NCI-H748 treated with DMSO at 0.1 percent for 48 hours (cell line): ENCODE data around the gene SPR.

Experiments
- DNase-seq: peaks from one replicate; lab custom pipeline; 2025; lab: John Stamatoyannopoulos, UW

SPR gene

DNA sequence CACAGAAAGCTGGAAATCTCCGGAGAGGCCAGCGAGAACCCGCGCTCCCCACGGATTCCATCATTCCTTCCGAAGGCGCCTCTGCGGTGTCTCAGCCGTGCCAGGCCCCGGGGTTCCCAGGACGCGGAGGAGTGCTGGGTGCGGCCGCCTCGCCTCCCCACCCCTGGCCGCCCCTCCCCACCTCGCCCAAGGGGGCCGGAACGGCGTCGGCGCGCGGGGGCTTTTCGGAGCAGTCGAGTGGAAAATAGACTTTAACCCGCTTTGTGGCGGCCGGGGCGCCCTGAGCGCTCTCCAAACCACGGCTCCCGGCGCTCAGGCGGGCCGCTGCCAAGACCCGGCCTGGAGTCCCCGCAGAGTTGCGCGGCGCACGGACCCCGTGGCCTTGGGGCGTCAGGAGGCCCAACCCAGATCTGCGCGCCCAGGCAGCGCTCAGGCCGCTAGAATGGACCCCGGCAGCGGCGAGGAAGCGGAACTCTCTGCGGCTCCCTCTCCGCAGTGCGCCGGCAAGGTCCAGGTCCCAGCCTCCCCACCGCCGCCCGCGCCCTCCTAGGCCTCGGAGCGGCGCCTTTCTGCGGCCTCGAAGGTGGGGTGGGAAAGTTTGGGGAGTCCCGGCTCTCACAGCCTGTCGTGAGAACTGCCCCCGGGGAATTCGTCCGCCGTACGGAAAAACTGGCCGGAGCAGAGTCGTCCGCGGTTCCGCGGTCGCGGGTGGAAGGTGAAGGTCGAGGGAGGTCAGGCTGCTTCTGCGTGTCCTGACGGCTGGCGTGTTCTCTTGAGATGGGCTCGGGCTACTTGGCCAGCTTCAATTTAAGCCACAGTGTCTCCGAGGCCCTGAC lies 28.9 kb downstream of the SPR start:
- DNase-seq = no peak

DNA sequence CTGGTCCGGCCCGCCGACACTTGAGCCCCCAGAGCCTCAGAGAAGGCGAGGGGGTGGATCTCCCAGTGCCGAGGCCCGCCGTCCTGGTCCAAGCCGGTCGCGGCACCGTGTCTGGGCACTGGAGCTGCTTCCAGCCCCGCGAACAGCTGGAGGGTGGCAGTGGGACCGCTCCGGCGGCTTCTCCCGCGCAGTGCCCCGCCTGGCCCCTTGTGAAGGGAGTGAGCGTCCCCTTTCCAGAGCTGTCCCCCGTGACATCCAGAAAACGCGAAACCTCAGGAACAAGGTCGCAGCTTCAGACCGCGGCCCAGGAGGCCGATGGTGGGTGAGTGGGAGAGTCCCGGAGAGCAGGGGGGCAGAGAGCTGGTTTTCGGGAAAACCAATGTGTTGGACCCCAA lies 29.5 kb downstream of the SPR start:
- no peak for DNase-seq

DNA sequence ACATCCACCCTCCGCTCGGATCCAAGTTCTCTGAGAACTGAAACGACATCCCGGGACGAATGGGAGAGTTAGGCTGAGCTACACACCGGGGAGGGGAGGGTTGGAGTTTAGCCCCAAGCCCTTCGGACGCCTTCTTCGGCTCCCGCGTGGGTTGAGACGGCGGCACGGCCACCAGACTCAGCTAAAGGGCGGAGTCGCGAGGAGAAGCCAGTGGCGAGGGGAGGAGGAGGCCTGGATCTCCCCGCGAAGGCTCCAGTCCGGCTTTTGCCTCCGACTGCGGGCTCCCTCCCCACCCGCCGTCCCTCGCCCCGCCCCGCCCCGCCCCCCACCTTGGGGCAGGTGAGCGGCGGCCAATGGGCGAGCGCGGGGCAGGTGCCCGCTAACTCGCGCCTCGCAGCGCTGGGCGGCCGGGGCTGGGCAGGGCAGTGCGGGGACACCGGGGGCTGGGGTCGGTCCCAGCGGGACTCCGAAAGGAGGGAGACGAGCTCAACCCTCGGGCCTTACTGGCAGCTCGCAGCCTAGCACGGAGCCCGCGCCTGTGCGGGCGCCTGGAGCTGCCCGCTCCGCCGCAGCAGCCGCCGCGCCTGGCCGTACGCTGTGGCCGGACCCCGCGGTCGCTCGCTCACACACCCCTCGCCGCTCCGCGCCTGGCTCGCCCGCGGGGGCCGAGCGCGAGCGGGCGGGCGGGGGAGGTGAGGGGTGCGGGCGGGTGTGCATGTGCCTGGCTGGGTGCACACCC lies 30.1 kb downstream of the SPR start, which contains the start of gene EMX1:
EMX1 (plus strand) TSS at position 382 of the 739 bp plus-strand sequence; CDS start at position 716, 334 bp downstream.
- no peak for DNase-seq

DNA sequence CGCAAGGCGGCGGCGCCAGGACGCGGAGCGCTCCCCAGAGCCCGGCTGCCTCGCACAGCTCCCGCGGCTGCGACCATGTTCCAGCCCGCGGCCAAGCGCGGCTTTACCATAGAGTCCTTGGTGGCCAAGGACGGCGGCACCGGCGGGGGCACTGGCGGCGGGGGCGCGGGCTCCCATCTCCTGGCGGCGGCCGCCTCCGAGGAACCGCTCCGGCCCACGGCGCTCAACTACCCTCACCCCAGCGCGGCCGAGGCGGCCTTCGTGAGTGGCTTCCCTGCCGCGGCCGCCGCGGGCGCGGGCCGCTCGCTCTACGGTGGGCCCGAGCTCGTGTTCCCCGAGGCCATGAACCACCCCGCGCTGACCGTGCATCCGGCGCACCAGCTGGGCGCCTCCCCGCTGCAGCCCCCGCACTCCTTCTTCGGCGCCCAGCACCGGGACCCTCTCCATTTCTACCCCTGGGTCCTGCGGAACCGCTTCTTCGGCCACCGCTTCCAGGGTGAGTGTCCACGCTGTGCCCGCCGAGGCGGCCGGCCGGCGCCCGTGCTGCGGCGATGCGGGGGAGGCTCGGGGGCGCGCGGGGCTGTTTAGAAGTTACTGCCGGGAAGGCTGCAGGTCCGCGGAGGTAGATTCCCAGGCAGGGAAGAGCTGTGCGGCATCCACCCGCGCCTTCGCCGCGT lies 30.8 kb downstream of the SPR start:
- no peak for DNase-seq

DNA sequence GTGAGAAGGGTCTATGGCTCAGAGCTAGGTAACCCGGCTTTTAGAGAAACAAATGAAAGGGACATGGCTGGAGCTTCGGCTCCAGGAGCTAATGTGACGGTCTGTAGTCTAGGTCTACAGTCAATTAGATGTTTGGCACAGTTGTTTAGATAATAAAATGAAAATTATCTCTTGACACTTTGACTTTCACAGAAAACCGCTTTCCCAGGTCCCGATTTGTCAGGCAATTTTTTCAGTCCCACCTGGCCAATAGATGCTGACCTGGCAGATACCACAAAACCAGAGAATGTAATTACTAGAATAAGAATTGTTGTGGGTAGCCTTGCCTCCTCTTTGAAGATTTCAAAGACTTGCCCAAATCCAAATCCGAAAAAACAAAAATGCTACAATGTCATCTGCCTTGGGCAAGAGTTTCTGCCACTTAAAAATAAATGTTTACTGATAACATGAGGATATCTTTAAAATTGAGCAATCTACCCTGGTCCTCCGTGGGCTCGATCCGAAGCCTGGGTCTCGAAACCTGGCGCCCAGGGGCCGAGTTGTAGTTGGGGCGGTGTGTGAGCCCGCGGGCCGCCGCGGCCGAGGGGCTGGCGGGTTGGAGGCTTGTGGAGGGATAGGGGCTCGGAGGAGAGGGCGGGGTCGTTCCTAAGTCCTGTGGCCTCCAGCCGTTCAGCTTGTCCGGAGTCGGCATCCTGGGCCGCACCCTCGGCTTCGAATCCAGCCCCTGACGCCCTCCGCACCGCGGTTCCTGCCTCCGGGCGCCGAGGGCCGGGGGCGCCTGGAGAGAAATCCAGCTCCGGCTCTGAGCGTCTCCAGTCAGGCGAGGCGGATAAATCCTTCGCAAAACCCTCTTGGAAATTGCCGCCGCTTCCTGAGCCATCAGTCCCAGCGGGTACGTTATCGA lies 32.5 kb downstream of the SPR start:
- no peak for DNase-seq

DNA sequence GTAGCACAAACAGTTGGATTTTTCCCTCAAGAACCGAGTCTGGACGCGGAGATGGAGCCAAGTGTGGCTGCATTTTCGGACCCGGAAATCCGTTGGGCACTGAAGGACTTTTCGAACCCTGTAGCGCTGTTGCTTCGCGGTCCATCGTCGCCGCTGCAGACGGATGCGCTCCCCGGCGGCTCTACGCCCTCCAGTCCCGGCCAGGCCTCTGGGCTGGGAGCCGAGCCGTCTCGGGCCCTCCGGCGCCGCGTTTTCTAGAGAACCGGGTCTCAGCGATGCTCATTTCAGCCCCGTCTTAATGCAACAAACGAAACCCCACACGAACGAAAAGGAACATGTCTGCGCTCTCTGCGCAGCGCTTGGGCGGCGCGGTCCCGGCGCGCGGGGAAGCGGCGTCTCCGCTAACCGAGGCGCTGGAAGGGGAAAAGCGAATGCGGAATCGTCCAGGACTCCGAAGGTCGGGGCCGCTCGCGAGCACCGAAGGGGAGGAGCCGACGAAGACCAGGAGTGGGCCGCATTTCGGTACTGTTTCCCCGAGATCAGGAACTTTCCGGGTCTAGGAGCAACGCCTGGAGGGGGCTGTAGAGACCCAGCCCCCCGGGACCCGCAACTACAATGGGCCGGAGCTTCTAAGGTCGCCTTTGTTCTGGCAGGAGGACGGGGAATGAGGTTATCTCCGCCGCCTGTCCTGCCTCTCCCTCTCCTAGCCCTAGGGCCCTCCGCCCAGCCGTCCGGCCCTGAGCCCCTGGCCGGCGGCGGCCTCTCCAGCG lies 33.3 kb downstream of the SPR start:
- DNase-seq = no peak

DNA sequence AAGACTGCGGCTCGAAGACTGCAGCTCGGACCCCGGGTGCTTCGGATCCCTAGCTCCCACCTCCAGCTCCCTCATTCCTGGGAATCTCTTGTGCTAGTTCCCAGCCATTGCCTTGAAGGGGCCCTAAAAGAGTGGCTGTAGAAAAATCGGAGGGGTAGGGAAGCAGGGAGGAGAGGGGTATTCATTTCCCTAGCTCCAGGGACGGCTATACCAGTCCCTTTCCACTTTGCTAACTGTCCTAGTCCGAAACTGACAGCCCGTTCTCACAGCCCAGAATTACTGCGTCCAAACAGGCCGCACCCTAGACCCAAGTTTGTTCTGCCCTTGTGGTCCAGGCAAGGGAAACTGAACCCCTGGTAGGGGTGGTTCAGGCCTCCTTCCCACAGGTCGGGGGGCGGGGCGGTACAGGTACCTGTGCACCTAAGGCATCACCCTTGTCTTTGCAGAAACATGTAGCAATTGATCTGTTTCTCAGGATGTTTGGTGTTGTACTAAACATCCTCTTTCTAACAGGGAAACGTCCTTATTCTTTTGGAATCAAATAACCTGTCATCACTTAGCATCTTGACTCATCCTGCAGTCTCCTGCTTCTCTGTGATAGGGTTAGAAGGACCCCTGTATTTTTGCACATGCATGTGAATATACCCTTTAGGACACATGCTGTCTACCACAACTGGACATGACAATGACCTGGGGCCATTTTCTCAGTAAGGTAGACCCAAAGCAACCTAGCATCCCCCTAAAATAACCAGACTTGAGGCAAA lies 34.1 kb downstream of the SPR start:
- DNase-seq = no peak

DNA sequence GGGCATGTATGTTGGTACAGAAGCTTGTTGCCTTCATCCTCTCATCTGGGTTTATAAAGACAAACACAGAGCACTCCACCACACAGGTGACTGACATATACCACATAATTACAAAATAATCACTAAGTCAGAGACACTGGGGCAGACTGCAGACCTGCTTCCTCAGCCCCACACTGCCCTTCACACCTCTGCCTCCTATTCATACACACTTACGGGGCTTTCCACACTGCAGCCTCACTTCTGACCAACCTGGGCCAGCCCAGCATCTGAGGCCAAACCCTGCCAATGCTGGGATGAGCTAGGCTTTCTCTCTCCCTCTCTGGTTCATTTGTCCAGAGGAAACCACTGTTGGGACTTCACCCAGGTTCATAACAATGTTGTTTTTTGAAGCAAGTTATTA lies 34.6 kb downstream of the SPR start:
- no peak for DNase-seq

DNA sequence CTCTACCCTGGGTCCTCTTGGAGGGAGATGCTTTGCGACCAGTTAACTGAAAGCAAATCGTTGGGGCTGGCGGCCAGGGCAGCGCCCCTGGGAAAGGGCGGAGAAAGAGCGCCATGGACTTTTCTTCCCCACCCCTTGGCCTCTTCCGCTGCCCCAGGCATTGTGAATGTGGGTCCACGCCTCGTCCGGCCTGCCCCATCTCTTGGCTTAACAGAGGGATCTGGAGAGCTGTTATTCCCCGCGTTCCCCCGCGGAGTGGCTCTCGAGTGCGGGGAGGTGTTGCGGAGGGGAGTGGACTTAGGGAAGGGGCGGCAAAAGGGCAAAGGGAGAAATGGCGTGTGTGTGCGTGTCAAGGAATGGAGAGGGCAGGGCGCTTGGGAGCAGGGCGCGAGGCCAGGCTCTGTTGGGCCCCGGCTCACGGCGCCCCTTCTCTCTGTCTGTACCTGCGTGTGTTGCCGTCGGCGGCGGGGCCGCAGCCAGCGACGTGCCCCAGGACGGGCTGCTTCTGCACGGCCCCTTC lies 36.7 kb downstream of the SPR start:
- no peak for DNase-seq

DNA sequence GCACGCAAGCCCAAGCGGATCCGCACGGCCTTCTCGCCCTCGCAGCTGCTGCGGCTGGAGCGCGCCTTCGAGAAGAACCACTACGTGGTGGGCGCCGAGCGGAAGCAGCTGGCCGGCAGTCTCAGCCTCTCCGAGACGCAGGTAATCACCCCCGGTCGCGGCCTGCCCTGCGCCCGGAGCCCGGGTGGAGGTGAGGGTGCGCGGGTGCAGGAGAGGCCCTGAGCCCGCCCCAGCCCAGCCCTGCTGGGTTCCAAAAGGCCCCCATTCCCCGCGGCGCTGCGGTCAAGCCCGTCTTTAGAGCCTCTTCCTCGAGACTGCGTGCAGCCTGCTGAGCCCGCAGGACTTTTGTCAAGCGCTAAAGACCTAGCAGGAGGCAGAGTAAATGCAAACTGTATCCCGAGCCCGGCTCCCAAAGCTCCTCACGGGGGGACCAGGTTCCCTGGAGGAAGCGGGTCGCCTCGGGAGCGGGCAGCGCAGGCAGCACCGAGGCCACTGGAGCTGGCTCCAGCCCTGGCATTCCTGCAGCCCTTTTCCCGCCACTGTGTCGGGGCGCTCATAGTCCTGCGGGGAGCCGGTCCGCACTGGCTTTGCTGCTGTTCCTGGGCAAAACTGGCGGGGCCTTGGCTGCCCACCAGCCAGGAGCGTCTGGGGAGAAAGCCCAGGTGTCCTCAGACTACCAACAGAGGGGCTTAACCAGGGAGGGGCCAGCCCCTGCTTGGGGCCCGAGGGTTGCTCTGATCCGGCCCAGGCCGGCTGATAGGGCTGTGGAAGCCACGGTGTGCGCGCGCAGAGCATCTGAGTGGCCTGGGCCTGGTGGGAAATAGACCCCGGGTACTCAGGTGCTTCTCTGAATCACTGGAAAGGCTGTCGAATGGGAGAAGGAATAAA lies 37.4 kb downstream of the SPR start:
- no peak for DNase-seq

DNA sequence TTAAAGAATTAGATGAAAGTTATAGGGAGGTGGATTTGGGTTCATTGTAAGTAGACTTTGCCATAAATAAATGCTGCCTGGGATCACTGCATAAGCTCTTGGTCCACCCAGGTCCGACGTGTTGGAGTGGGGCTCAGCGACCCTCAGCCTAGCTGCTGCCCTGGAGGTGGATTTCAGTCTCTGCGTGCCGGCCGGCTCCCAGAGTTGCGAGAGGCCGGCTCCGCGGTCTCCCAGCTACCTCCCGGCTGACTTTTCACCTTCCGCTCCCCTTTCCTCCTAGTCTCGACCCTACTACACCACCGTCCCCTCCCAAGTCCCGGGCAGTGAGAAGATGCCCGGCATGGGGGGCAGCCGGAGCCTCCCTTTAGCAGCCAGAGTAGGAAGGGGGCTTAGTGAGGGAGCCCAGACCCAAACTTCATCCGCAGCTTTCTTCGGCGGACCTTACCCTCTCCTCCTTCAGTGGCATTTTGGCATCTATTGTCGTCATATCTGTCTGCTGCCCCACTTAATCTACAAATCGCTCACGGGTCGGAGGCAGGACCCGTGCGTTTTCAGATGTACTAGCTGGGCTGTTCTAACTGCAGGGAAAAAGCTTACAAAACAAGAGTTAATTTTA lies 38.2 kb downstream of the SPR start:
- DNase-seq = no peak

DNA sequence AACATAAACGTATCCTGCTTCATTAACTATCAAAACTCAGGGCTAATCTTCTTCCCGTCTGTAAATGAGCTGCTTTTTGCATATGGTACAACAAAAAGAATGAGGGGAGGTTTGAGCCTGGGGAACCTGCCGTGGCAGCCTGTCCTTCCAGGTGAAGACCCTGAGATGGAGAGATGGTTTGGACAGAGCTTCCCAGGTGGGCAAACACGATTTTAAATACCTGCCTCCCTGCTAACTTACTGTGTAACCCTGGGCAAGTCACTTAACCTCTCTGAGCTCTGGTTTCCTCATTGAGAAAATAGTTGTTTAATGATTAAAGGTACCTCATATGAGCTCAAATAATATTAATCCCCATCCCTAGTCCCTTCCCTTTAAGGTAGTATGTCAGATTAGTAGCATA lies 39.2 kb downstream of the SPR start:
- no peak for DNase-seq

DNA sequence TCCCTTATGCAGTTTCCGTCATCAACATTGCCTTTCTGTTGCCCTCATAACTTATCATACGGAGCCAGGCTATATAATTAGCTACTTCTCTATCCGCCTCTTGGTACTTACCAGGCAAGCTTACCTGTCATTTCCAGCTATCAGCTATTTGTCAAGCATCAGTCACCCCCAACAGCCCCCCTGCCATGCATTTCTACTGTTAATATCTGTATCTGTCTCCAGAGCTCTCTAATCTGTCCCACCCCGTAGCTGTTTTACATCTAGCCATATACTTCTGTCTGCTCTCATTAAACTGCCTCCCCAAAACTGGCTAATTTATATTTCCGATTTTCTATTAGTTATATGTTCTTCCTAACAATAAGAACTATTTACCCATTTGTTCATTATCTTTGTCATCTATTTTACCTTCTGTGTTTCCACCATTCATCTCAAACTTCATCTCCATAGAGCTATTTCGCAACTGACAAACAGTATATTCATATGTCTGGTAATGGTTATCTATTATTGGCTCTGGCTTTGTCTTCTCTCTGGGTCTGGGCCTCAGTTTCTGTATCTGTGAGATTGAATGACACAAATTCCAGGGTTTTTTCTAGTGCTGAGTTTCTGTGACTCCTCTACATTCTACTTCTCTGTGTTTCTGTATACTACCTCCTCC lies 39.7 kb downstream of the SPR start:
- no peak for DNase-seq

DNA sequence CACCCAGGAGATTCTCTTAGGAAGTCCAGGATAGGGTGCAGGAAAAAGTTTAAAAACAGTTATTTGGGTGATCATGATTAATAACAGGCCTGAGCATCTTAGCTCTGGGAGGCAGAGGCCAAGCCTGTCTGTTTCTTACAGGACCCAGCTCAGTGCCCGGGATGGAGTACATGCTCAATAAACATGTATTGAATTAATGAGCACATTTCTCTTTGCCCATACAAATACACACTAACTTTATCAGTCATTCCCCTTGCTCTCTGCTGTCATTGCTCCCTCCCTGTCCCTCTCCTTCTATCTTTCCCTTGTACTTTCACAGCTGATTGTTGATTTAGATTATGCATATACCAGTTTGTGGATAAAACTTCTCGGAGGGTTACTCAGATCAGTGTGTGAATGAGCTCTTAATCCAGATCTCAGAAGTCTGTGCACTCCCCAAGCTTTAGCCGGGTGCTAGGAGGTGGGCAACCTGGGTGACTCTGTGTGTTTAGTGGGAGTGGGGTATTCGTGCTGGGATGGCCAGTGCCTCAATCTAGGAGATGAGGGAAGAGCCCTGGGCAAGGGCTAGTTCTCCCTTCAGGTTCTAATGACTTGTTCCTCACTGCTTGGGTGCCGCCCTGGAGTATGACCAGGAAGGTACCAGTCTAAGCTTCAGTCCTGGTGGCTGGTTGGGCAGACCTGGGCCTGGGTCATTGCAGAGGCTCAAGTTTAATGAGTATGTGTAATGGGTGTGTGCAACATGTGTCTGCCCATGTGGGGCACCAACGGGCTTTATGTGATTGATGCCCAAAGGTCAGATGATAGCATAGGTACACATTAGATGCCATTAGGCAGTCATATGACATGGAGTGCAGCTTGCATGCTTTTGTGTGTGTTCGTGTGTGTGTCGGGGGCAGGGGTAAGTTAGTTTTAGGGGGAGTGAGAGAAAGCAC lies 40.7 kb downstream of the SPR start:
- DNase-seq = no peak

DNA sequence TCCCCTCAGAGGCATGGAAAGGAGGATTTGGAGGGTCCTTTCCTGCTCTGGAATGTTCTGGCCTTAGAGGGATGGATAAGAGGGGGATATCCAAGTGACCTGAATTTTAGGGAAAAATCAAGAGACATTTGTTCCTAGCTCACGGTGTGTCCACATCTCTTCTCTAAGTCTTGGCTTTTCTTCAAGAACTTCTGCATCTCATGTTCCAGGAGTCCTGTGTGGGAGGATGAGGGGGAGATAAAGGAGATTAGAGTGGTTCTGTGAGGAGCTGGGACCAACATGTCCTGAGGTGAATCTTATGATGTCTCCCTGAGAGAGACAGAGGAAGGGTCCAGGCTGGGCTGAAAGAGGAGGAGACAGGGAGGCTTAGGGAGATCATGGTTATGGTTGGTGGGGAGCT lies 41.8 kb downstream of the SPR start:
- no peak for DNase-seq

DNA sequence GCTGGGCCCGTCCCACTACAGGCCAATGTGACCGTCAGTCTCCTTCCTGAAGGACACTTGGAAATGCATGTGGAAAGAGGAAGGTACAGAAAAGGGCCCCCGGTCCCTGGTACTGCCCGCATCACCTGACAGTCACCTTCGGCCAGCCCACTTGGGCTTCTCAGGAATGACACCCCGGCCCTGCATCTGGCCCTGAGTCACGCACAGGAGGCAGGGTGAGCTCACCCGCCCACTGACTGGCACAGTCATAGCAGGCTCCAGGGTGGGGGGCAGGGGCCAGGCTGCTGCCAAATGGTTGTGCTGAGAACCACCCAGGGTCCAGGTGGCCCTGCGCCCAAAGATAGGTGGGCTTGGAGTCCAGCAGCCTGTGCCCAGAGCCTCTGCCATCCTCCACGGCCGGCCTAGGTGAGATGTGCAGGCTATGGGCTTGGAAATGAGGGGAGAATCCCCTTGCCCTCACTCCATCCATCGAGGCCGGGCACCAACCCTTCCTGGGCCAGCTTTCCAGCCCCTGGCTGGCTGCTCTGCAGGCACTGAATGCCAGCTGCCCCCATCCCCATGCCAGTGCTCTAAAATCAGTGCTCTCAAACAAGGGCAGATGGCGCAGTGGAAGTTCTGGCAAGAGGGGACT lies 44.2 kb downstream of the SPR start:
- DNase-seq = no peak
